ENCODE results near the gene TTC5.

TTC5 gene

GRCh38 chr14:20331053-20331613 lies 25.4 kb upstream of the TTC5 start:
- TF ChIP-seq GATA3 (IDR thresholded peaks at IDR 0.05; ENCODE audit: low read depth, low read length), result no peak
- no peak for TF ChIP-seq GATA2 (IDR thresholded peaks at IDR 0.05; ENCODE audit: low read depth, low read length)

GRCh38 chr14:20329355-20329754 lies 23.6 kb upstream of the TTC5 start:
- TF ChIP-seq GATA3 (IDR thresholded peaks at IDR 0.05; ENCODE audit: low read depth, low read length), result no peak
- TF ChIP-seq GATA2 (IDR thresholded peaks at IDR 0.05; ENCODE audit: low read depth, low read length), result no peak

GRCh38 chr14:20328705-20329104 lies 23.0 kb upstream of the TTC5 start:
- TF ChIP-seq GATA2 (IDR thresholded peaks at IDR 0.05; ENCODE audit: low read depth, low read length), result no peak
- no peak for TF ChIP-seq GATA3 (IDR thresholded peaks at IDR 0.05; ENCODE audit: low read depth, low read length)

- TF ChIP-seq GATA3 (IDR thresholded peaks at IDR 0.05; ENCODE audit: low read depth, low read length), result no peak
- no peak for TF ChIP-seq GATA2 (IDR thresholded peaks at IDR 0.05; ENCODE audit: low read depth, low read length)
These were observed 21.5 kb upstream of the TTC5 start for GRCh38 chr14:20327005-20327869.

DNA sequence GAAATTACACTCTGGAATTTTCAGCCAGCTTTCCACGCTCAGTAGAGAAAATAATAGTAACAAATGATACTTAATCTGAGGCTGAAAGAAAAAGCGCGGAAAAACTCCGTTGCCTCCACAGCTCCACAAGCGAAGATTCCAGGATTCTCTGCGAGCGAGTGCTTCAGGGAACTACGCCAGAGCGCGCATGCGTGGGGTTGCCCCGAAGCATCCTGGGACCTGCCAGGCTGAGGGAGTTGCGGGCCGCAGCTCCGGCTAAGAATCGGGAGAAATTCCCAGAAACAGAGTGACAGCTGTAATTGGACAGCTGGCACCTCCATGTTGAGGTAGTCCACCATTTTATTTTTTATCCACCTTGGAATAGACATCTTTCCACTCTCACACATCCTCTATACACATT lies 12.0 kb upstream of the TTC5 start:
- TF ChIP-seq GATA2 (IDR thresholded peaks at IDR 0.05; ENCODE audit: low read depth, low read length), result no peak
- no peak for TF ChIP-seq GATA3 (IDR thresholded peaks at IDR 0.05; ENCODE audit: low read depth, low read length)

GRCh38 chr14:20314026-20314425 lies 8.3 kb upstream of the TTC5 start:
- TF ChIP-seq GATA3 (IDR thresholded peaks at IDR 0.05; ENCODE audit: low read depth, low read length) (no peak), GATA2 (IDR thresholded peaks at IDR 0.05; ENCODE audit: low read depth, low read length) (no peak)

GRCh38 chr14:20306079-20306423 lies 300 bp upstream of the TTC5 start:
- TF ChIP-seq GATA3 (IDR thresholded peaks at IDR 0.05; ENCODE audit: low read depth, low read length) (no peak), GATA2 (IDR thresholded peaks at IDR 0.05; ENCODE audit: low read depth, low read length) (no peak)

DNA sequence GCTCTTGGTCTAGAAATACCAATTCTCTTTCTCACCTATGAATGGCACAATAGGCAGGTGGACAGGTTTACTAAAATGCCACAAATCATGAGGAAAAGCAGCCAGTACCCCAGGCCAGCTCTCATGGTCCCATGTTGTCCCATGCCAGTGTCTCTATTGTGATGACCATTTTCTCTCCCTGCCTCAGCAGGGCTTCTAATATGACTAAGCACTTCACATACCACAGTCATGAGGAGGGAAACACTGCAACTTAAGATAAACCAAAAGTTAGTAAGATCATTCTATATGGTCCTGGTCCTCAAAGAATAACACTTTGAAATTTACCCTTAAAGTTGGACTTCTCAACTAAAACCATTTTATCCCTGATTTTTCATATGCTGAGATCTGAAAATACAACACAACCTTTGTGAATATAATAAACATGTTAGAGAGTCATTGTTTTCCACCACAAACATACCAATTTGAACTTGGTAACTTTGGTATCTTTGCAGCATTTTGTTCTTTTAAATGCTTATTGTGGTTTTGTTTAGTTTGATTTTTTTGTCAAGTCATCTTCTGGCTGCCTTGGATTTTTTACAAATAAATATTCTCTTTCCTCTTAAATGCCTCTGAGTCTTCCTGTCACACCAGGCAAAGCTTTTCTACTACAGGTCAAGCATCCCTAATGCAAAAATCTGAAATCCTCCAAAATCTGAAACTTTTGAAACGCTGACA lies 3.6 kb downstream of the TTC5 start:
- no peak for TF ChIP-seq GATA2 (IDR thresholded peaks at IDR 0.05; ENCODE audit: low read depth, low read length)
- TF ChIP-seq GATA3 (IDR thresholded peaks at IDR 0.05; ENCODE audit: low read depth, low read length), result no peak

DNA sequence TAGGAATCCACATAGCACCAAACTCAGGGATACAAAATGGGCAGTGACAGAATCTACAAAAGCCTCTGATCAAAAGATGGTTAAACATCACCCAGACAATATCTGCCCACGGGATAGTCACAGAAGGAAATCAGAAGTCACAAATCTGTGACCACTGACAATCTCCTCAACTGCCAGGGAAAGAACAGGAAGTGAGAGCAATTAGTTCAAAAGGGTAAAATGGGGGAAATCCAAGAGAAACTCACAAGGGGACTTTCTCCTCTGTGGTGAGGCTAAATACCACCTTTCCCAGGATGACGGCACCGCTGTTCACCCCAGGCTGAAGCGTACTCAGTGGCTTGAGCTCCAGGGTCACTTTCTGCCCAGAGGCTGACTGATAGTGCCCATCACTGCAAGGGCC lies 10.7 kb downstream of the TTC5 start:
- no peak for TF ChIP-seq GATA2 (IDR thresholded peaks at IDR 0.05; ENCODE audit: low read depth, low read length)

GRCh38 chr14:20294636-20295035 lies 11.1 kb downstream of the TTC5 start:
- TF ChIP-seq GATA2 (IDR thresholded peaks at IDR 0.05; ENCODE audit: low read depth, low read length) (no peak), GATA3 (IDR thresholded peaks at IDR 0.05; ENCODE audit: low read depth, low read length) (no peak)

DNA sequence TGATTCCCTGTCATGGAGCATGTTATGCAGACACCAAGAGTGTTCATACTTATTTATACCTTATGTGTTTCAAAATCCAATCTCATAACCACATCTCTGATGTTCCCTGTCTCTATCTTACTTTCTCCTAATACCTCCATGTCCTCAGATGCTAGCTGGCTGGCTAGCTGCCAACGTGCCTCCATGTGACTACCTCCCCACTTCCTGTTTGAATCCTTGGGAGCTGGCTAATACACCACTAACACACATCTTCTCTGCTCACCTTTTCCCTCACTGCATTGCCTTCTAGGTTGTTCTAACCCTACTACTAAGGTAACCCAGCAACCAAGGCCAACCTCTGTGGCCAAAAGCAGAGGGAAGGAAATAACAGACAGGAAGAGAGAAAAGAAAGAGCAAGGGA lies 27.3 kb downstream of the TTC5 start:
- TF ChIP-seq GATA2 (IDR thresholded peaks at IDR 0.05; ENCODE audit: low read depth, low read length) (no peak), GATA3 (IDR thresholded peaks at IDR 0.05; ENCODE audit: low read depth, low read length) (no peak)

GRCh38 chr14:20277409-20277808 lies 28.3 kb downstream of the TTC5 start:
- TF ChIP-seq GATA2 (IDR thresholded peaks at IDR 0.05; ENCODE audit: low read depth, low read length), result no peak
- no peak for TF ChIP-seq GATA3 (IDR thresholded peaks at IDR 0.05; ENCODE audit: low read depth, low read length)

GRCh38 chr14:20274062-20274461 lies 31.7 kb downstream of the TTC5 start:
- TF ChIP-seq GATA3 (IDR thresholded peaks at IDR 0.05; ENCODE audit: low read depth, low read length) (no peak), GATA2 (IDR thresholded peaks at IDR 0.05; ENCODE audit: low read depth, low read length) (no peak)

GRCh38 chr14:20262642-20263128 lies 43.1 kb downstream of the TTC5 start:
- TF ChIP-seq GATA2 (IDR thresholded peaks at IDR 0.05; ENCODE audit: low read depth, low read length) (no peak), GATA3 (IDR thresholded peaks at IDR 0.05; ENCODE audit: low read depth, low read length) (no peak)

All from SH-SY5Y (cell line).